ENCODE data around the gene RRP36. TPM values are rescaled to one million over a fixed set of nuclear protein-coding genes. Genes with fewer than 3 reads are reported as not detected.

RRP36 gene
- total and polyA plus RNA-seq, 9 of the 15 experiments (the other 6 are each of a cell fraction or from before 2014, with no cell fraction given) = 27.6 to 150 (median 114) TPM

GRCh38 chr6:42978839-42979522 is 42.4 kb upstream of the RRP36 start, which contains the start of gene PEX6:
Gene PEX6 (minus strand): TSS chr6:42979181. CDS start chr6:42979150, 31 bp downstream.
- peak within 1 kb of the TSS; percentile 93 for H2AFZ ChIP-seq (ENCODE audit: low read depth, low read length)
- intact Hi-C loops (cut with micrococcal nuclease) = loop anchor here (1.0 to 2.0 kb wide), 2 partner anchors 36 to 50 kb away; partner anchors contain the start of genes CNPY3 and KLHDC3
- no peaks in the 10 kb centered on the region for H3K27me3 ChIP-seq (ENCODE audit: control insufficient read depth in 2 of 2, insufficient read depth in 2 of 2, low read length in 2 of 2)
- H3K36me3 ChIP-seq (ENCODE audit: control insufficient read depth, insufficient read depth, low read length) = peaks cover 27% of the 10 kb centered on the region
- peak within 1 kb of the TSS; percentile 88 for H3K27ac ChIP-seq (ENCODE audit: extremely low read depth, low read depth, low read length)
- ChIA-PET POLR2A (interaction anchor here (0.6 to 2.5 kb wide), 18 partner anchors 8 to 1266 kb away, joined by 3 to 13 read pairs (median 4); partner anchors contain the start of genes CNPY3, KLHDC3, MEA1 and RPL7L1), CTCF (ENCODE audit: low intra/inter-chr PET ratio) (no interaction called here)
- H3K4me2 ChIP-seq (ENCODE audit: insufficient read depth, low read length) = peak within 1 kb of the TSS; percentile 90
- peak within 1 kb of the TSS; percentile 95 for H3K4me3 ChIP-seq
- peaks cover 5% of the 10 kb centered on the region; the same call in 1 of the 2 replicates for H4K20me1 ChIP-seq (replicated peaks; ENCODE audit: control insufficient read depth, insufficient read depth, low read length)
- DNase-seq (ENCODE audit: extremely low read depth in 1 of 4, low spot score in 3 of 4) (peak; percentile 94 to 98 (median 94)), ATAC-seq (peak; percentile 91), FAIRE-seq (peak; percentile 91)
- H3K4me1 ChIP-seq (replicated peaks in 1 of 2; ENCODE audit: control insufficient read depth in 2 of 2, insufficient read depth in 2 of 2, low read length in 2 of 2) = peaks cover 25 to 32% of the 10 kb centered on the region in 2 experiments; a peak in 4 of 5 replicates
- under 1% methylated on average over 59 of the region's 59 CpGs for WGBS (ENCODE audit: insufficient coverage, low coverage, missing lambda C conversion rate)
- peaks cover 46% of the 10 kb centered on the region for H3K79me2 ChIP-seq (ENCODE audit: control insufficient read depth, insufficient read depth, low read length)
- no peaks in the 10 kb centered on the region for H3K9me3 ChIP-seq (replicated peaks; ENCODE audit: control insufficient read depth, insufficient read depth, low read depth, low read length)
- in situ Hi-C loops (cut with MboI) = no loop called here
- BruUV-seq (replicated peaks) = no TSS peak
- peak within 1 kb of the TSS; percentile 96 to 100 for H3K9ac ChIP-seq (ENCODE audit: insufficient read depth in 1 of 2, low read depth in 2 of 2, low read length in 2 of 2)
- H3K9me1 ChIP-seq (ENCODE audit: control insufficient read depth, insufficient read depth, low read length) = no peaks in the 10 kb centered on the region
- TF ChIP-seq MGA (IDR thresholded peaks at IDR 0.05) (peak; percentile 83), HMGN3 (IDR thresholded peaks at IDR 0.05; ENCODE audit: borderline replicate concordance, extremely low read depth, insufficient read length, low read depth, low read length) (peak; percentile 62), ILK (tag; IDR thresholded peaks at IDR 0.05; ENCODE audit: borderline replicate concordance, low read depth) (no peak), ETS1 (conservative IDR thresholded peaks at IDR 0.05; ENCODE audit: control insufficient read depth, low read depth, low read length) (peak; percentile 59)

Measured in K562 (cell line).